B cell (primary cell): ENCODE results near the gene ACTN3.

ENCODE experiments used
- EZH2 ChIP-seq: IDR thresholded peaks from 2 replicates; pipeline ENCODE4 v1.6.1; 2012; ENCODE audit warnings: borderline replicate concordance, low read depth, mild to moderate bottlenecking, moderate library complexity, low read length; ENCODE audit not compliant: insufficient read depth, poor library complexity, severe bottlenecking
- TF ChIP-seq, protein P1 (sequence below): fragments of 200-600 bp; IDR thresholded peaks from one replicate; pipeline ENCODE4 v1.8.0; 2022; ENCODE audit warnings: antibody characterized with exemption, mild to moderate bottlenecking

DNA sequence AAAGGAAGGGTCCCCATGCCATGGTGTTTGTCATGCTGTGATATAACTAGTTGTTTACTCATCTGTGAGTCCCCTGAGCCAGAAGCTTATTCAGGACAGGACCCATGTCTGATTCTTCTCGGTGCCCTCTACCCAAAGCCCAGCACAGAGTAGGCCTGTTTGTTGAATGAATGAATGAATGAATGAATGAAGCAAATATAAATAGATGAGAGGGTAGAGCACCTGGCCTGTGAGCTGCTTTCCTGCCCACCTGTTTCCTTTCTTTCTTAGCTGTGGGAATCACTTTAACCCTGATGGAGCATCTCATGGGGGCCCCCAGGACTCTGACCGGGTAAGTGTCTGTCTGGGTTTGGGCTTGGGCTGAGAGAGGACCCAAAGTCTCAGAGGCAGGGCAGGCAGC is 53.5 kb downstream of the ACTN3 start:
- TF ChIP-seq, protein P1, sequence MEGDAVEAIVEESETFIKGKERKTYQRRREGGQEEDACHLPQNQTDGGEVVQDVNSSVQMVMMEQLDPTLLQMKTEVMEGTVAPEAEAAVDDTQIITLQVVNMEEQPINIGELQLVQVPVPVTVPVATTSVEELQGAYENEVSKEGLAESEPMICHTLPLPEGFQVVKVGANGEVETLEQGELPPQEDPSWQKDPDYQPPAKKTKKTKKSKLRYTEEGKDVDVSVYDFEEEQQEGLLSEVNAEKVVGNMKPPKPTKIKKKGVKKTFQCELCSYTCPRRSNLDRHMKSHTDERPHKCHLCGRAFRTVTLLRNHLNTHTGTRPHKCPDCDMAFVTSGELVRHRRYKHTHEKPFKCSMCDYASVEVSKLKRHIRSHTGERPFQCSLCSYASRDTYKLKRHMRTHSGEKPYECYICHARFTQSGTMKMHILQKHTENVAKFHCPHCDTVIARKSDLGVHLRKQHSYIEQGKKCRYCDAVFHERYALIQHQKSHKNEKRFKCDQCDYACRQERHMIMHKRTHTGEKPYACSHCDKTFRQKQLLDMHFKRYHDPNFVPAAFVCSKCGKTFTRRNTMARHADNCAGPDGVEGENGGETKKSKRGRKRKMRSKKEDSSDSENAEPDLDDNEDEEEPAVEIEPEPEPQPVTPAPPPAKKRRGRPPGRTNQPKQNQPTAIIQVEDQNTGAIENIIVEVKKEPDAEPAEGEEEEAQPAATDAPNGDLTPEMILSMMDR: no peak
- TF ChIP-seq EZH2: no peak
